NCI-H1048 (cell line): ENCODE results near the gene GPR32.
"Not testable (repeated sequence)": the region's sequence is repeated elsewhere in the genome, so short reads cannot be mapped to it uniquely, and the experiment has no call there.

Experiments
- DNase-seq: peaks from one replicate; lab custom pipeline; 2025; lab: John Stamatoyannopoulos, UW

Gene GPR32

DNA sequence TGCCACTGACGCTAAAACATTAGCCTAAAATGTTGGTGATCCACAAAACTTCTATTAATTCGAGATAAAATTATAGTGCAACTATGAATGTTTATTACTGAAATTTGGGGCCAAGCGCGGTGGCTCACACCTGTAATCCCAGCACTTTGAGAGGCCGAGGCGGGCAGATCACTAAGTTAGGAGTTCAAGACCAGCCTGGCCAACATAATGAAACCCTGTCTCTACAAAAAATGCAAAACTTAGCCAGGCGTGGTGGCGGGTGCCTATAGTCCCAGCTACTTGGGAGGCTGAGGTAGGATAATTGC lies 13.5 kb downstream of the GPR32 start:
- not testable (repeated sequence) for DNase-seq

DNA sequence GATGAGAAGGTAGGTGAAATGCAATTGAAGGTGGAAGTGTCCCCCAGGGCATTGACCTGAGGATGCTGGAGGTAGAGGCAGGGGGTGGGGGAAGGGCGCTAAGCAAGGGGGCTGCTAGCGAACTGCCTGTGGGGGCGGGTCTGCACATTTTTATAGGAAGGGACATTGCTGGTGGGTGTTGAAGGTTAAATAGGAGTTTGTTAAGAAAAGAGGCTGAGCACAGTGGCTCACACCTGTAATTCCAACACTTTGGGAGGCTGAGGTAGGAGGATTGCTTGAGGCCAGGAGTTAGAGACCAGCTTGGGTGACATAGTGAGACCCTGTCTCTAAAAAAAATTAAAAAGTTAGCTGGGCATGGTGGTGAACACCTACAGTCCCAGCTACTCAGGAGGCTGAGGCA lies 14.4 kb downstream of the GPR32 start:
- no peak for DNase-seq

DNA sequence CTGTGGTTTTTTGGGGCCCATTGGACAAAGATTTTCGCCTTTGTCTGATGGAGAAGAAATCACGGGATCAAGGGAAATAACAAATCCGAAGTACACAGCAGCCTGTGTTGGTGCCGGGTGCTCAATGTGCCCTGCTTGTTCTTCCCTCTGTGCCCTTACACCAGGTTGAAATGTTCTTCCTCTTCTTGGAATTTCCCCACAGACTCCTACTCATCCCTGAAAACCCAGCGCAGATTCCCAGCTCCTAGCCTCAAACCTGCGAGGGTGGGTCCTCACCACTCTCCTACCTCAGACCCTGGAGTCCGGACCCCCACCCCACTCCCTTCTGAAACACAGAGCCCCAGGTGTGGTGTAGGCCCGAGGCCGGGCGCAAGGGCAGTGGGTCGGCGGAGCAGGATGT lies 15.1 kb downstream of the GPR32 start:
- no peak for DNase-seq

DNA sequence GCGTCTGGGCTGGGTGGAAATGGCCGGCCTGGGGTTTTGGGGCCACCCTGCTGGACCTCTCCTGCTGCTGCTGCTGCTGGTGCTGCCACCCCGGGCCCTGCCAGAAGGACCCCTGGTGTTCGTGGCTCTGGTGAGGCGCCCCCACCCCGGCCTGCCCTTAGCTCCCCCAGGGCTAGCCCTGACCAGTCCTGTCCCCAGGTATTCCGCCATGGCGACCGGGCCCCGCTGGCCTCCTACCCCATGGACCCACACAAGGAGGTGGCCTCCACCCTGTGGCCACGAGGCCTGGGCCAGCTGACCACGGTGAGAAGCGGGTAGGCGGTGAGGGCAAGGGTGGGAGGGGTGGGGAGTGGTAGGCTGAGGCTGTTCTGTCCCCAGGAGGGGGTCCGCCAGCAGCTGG lies 20.1 kb downstream of the GPR32 start, which contains the start of gene ACP4:
TSS of gene ACP4 (plus strand) at position 20 of the 400 bp plus-strand sequence. CDS start at position 20, 0 bp downstream.
- DNase-seq = no peak

DNA sequence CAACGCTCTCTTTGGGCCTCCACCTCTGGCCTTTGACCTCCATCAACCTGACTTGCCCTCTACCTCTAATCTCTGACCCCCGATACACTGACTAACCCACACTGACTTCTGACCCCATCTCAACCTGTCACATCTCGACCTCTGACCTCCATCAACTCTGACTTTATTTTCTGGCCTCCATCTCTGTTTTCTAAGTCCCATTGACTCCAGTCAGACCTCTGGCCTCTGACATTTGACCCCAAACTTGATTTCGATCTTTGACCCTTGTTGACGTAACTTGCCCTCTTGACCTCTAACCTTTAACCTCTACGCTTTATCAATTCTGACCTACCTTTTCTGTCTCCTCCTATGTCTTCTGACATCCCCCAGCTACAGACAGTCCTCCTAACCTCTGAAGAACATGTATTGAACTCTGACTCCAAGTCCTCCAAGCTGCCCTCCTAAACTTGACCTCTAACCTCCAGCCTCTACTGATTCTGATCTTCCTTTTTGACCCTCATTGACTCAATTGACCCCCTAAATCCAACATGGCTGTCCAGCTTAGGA lies 20.7 kb downstream of the GPR32 start:
- no peak for DNase-seq

DNA sequence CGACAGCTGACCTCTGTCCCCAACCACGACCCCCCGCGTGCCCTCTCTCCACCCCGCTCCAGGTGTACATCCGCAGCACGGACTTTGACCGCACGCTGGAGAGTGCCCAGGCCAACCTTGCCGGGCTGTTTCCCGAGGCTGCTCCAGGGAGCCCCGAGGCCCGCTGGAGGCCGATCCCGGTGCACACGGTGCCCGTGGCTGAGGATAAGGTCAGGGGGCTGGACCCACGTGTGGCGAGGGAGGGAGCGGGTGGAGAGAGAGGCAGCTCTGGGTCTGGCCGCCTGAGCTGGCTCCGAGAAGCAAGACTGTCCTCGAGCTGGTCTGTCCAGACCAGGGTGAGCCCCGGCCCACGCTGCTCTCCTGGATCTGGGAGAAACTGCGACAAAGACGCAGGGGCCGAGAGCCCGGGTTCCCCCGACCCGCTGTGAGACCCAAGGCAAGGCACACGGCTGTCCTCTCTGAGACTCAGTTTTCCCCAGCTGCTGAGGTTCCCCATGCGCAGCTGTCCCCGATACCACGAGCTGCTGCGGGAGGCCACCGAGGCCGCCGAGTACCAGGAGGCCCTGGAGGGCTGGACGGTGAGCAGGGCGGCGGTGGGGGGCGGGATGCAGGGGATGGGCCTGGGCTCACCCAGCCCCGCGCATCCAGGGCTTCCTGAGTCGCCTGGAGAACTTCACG lies 21.5 kb downstream of the GPR32 start:
- no peak for DNase-seq

DNA sequence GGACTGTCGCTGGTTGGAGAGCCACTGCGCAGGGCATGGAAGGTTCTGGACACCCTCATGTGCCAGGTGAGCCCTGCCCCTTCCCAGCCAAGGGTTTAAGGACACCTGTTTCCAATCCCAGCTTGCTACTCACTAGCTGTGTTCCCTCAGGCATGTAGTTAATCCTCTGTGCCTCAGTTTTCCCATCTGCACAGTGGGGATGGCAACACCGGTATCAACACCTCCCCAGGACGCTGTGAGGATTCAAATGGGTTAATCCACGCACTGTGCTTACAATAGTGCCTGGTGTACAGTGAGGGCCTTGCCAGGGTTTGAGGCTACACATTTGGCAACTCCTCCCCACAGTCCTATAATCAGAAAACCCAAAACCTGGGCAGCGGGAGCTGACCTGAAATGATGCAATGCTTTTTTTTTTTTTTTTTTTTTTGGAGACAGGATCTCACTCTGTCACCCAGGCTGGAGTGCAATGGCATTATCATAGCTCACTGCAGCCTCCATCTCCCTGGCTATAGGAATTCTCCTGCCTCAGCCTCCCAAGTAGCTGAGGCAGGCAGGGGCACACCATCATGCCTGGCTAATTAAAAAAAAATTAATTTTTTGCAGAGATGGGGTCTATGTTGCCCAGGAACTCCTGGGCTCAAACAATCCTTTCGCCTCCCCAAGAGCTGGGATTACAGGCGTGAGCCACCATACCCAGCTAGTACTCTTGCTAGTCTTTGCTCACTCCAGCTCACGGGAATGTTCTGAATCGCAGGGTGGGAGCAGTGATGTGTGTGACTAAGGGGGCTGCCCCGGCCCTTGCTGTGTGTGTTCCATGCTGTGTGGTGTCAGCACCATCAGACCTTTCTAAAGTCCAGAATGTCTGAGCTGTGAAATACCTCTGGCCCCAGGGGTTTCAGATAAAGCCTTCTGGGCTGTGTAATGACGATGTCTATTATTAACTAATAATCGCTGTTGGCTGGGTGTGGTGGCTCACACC lies 22.3 kb downstream of the GPR32 start:
- no peak for DNase-seq

DNA sequence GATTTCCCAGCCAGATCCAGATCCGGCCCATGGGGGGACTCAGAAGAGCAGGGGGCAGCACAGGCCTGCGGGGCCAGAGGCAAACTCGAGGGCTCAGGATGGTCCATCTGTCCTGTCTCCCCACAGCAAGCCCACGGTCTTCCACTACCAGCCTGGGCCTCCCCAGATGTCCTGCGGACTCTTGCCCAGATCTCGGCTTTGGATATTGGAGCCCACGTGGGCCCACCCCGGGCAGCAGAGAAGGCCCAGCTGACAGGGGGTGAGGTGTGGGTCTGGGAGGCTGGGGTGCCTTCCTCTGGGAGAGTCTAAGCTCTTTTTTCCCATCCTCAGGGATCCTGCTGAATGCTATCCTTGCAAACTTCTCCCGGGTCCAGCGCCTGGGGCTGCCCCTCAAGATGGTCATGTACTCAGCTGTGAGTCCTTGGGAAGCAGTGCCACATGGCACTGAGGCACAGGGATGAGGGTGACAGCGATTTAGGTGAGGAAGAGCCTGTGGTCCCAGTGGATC lies 23.3 kb downstream of the GPR32 start:
- no peak for DNase-seq

DNA sequence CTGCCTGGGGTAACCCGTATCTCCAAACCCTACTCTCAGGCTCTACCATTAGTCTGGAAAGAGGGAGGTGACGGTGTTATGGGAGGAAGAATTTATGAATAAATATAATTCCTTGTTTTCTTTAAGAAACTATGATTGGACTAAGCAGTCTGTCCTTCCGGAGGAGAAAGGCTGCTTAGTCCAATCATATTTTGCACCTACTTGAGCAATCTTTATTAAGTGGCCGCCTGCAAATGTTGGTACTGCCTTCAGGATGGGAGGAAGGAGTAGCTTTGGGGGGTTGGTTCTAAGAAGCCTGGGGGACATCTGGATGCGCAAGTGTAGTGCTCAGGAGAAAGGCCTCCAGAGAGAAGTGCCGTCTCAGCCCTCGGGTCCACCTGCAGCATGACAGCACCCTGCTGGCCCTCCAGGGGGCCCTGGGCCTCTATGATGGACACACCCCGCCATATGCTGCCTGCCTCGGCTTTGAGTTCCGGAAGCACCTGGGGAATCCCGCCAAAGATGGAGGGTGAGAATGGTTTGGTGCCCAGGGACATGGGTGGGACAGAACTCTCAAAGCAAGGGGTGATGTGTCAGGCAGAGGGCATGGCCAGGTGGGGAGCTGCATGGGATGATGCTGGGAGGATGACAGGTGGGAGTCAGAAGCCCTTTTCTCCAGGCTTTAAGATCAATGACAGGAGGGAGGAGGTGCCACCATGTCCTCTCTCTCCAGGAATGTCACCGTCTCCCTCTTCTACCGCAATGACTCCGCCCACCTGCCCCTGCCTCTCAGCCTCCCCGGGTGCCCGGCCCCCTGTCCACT lies 24.0 kb downstream of the GPR32 start:
- no peak for DNase-seq

DNA sequence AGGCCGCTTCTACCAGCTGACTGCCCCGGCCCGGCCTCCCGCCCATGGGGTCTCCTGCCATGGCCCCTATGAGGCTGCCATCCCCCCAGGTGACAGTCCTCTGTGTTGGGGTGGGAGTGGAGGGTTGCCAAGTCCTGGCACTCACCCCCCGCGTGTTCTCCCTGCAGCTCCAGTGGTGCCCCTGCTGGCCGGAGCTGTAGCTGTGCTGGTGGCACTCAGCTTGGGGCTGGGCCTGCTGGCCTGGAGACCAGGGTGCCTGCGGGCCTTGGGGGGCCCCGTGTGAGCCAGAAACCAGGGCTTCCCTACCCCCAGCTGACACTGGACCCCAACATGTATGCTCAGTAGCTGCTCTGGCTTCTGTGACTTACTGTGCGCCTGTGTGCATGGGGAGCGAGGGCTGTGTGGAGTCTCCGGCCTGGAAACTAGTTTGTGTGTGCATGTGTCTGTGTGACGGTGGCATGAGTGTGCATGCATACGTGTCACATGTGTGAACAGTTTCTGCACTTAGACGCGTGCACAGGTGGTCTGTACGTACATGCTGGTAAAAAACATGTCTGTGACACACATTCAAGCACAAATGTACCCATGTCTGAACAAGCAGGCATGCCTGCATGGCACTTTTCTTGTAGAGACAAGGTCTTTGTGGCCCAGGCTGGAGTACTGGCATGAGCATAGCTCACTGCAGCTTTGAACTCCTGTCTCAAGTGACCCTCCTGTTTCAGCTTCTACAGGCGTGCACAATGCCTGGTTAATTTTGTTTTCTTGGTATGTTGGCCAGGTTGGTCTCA lies 24.8 kb downstream of the GPR32 start:
- DNase-seq = no peak

DNA sequence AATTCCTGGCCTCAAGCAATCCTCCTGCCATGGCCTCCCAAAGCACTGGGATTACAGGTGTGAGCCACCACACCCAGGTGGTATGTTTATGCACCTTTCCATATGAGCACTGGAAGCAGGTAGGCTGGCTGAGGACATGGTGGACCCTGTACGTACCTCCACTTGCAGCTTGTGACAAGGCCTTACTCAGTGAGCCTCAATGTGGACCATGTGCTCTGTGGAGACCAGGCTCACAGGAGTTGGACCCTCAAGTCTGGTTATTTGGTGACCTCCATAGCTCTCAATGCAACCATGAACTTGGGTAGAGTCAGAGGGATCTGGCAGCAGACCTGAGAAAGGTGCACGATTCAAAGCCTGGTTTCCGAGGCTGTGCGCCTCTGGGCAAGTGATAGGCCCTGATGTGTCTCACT lies 25.4 kb downstream of the GPR32 start:
- no peak for DNase-seq

DNA sequence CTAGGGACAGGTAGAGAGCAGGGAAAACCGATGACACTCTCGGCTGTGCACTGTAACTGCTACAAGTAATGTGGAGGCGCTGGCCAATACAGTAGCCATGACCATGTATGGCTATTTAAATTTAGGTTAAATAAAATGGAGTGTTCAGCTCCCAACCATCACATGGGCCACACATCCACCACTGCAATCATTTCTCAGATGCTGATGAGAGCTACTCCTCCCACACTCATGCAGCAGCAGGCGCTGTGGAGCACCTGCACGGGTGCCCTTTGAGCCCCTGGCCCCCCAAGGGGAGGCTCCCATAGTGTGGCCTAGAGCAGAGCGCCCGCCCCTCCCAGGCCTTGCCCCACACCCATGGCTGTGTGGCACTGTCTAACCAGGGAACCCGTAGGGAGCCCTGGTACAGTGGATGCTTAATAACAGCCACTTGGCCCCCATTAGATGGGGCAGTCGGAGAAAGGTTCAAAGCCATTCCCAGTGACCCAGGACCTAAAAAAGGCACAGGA lies 25.9 kb downstream of the GPR32 start:
- DNase-seq = no peak

DNA sequence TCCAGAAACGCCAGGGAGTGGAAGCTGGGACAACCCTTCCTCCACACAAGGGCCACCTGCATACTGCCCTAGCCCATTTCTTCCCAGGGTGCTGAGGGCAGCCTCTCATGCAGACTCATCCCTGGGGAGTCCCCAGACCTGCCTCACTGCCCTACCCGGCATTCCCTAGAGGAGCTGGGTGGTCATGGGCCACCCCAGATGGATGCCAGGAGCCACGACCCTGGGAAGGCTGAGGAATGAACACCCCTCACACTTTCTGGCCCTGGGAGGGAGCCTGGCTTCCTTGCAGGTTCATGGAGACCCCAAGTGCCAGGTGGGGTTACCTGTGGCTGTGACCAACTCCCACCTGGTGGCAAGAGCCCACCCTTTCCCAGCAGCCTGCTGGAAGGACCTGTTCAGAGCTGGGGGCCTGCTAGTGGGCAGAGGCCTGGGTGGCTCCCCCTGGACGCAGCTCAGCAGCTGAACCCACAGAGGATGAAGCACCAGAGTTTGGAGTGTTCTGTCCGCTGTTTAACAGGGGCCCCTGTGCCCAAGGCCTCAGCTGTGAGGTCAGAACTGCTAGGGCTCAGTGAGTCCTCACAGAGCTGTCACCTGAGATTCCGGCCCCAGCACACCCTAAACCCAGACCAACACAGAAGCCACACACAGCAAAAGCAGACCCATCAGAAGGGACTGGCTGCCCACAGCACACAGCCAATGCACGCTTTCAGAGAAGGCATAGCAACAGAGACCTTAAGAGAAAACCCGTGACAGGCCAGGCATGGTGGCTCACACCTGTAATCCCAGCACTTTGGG lies 26.6 kb downstream of the GPR32 start:
- no peak for DNase-seq

DNA sequence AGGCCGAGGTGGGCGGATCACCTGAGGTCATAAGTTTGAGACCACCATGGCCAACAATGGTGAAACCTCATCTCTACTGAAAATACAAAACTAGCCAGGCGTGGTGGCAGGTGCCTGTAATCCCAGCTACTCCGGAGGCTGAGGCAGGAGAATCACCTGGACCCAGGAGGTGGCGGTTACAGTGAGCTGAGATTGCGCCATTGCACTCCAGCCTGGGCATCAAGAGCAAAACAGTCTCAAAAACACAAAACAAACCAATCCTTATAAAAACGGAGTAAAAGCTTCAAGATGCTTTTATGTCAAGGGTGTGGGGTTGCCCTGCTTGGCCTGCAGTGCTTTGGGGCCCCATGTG lies 27.1 kb downstream of the GPR32 start:
- DNase-seq = no peak

DNA sequence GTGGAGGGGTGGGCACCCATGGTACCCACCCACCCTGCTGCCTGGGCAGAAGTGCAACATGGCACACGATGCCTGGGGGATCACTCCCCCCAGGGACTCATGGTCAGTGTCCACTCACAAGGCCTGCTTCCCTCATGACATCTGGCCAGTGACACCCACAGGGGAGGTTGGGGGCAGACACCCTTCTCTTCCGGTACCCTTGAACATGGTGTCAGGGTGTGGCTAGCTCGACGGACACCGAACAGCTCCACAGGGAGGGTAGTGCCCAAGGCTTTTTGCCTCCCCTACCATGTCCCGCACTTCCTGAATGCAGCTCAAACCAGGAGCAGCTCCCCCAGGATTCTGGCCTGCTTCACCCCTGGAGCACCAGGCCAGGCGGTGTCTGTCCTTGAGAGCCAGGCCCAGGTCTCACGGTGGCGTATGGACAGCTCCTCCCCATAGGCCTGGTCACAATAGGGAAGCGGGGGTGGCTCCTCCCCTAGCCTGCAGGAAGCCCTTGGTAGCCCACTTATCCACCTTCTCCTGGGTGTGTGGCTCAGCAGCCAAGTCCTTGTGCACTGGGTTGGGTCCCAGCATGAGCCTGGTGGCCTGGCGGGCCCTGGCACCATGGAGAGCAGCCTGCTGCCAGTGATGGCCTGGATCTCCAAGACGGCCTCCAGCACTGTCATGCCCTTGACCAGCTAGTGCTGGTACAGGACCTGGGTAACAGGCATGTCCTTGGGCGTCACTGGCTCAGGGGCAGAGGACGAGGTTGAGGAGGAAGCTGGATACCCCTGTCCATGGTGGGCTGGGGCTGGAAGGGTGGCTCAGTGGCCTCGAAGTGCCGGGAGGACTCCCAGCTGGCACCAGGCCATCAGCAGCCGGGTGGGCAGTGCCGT lies 27.8 kb downstream of the GPR32 start:
- no peak for DNase-seq

DNA sequence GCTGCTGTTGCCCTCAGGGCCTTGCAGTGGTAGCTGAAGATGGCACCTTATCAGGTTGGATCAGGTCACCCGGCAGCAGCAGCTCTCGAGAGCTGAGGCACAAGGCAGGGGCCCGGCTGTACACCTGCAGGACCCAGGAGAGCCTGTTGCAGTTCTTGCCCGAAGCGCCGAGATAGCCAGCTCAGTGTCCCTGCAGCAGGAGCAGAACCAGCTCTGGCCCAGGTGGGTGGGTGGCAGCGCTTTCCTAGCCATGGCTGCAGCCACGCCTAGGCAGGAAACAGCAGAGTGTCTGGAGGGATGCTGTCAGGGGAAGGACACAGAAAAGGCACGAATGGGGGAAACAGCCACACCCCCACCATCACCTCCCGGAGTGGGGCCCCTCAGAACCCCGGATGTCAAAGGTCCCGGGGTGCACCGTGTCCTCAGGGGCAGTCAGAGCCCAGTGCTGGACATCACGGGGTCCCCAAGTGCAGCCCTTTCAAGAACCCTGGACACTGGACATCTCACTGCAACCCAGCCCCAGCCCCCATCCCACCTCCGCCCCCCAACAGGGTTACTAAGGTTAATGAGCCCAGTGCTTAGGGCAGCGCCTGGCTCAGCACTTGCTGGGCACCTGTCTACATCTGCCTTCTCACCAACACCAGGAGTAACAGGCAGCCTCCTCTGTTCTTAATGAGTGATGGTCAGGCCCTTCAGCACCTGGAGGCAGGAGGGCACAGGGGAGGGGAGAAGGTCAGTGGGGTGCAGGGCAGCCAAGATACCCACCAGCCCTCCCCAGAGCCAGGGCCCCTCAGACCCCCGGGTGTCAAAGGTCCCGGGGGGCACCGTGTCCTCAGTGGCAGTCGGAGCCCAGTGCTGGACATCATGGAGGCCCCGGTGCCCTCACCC lies 28.6 kb downstream of the GPR32 start:
- DNase-seq = no peak

DNA sequence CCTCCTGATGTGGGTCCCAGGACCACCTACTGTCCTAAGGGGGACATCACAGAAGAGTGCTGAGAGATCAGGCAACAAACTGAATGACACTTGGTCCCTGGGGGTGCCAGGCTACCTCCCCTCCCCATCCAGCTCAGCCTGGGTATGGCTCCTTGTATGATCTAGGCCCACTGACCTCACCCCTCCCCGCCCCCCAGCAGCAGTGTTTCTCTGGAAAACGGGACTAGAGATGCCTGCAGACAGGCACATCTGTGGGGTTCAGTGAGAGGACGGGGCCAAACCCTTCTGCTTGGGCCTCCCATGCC lies 29.2 kb downstream of the GPR32 start:
- no peak for DNase-seq

DNA sequence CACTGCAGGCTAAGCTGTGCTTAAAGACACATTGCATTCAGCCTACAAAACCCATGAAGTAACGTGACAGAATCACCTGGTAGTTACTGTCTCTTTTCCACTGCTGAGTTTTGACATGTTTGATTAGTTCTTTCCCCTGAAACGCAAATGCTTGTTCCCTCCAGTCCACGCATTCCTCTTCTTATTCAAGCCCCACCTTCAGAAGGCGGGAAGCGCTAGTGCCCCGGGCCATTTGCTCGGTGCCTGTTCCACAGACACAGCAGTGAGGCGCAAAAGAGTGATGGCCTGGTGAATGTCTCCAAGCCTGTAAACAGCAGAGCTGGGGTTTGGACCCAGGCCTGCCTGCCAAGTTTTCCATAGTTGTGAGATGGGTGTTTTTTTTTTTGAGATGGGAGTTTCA lies 30.8 kb downstream of the GPR32 start:
- DNase-seq = no peak
